SK-N-SH treated with all-trans-retinoic acid at 6 μM for 48 hours (cell line): ENCODE data around the gene RAB7A.

Experiments
- BACH2 ChIP-seq: fragments of 250-450 bp; sonication (Bioruptor Pico); IDR thresholded peaks from 2 replicates; pipeline ENCODE4 v1.9.0; 2021; ENCODE audit warnings: mild to moderate bottlenecking, borderline replicate concordance
- CREB5 ChIP-seq: fragments of 250-450 bp; sonication (Bioruptor Pico); IDR thresholded peaks from 2 replicates; pipeline ENCODE4 v1.5.1; 2020; ENCODE audit warnings: low read depth, mild to moderate bottlenecking, moderate library complexity
- CSDC2 ChIP-seq: fragments of 250-450 bp; sonication (Bioruptor Pico); IDR thresholded peaks from 2 replicates; pipeline ENCODE4 v1.5.0; 2020; ENCODE audit warnings: mild to moderate bottlenecking, moderate library complexity
- OSR1 ChIP-seq: fragments of 250-450 bp; sonication (Bioruptor Pico); IDR thresholded peaks from 2 replicates; pipeline ENCODE4 v1.8.0; 2022; ENCODE audit warnings: moderate library complexity, mild to moderate bottlenecking, inconsistent platforms
- ZNF565 ChIP-seq: fragments of 450-650 bp; formaldehyde crosslinking; conservative IDR thresholded peaks from 2 replicates; pipeline ENCODE4 v1.5.0; 2020; ENCODE audit warnings: low read depth, mild to moderate bottlenecking, moderate library complexity

- TF ChIP-seq CREB5 (CRISPR knock-in tag) (no peak), CSDC2 (CRISPR knock-in tag) (no peak), OSR1 (CRISPR knock-in tag) (no peak), BACH2 (no peak), ZNF565 (no peak)
Measured at GRCh38 chr3:128863560-128863959, 137.6 kb downstream of the RAB7A start.
